NCI-H748 (cell line): ENCODE data around the gene TMEM132D.
A peak's percentile ranks its signal among the peaks of the same experiment; 100 is the strongest.

Source experiments
- DNase-seq: peaks from one replicate; lab custom pipeline; 2025; ENCODE audit not compliant: unreplicated experiment; lab: John Stamatoyannopoulos, UW

TMEM132D gene

GRCh38 chr12:129665414-129665813, 238.4 kb downstream of the TMEM132D start:
- DNase-seq = no peak

GRCh38 chr12:129662234-129662633, 241.6 kb downstream of the TMEM132D start:
- DNase-seq = no peak

GRCh38 chr12:129660946-129661345, 242.9 kb downstream of the TMEM132D start:
- DNase-seq = no peak

- DNase-seq = no peak
Measured at GRCh38 chr12:129659961-129660622, 243.7 kb downstream of the TMEM132D start.

GRCh38 chr12:129657179-129657578, 246.6 kb downstream of the TMEM132D start:
- peak; percentile 92 for DNase-seq

GRCh38 chr12:129651951-129652350, 251.9 kb downstream of the TMEM132D start:
- DNase-seq = no peak

GRCh38 chr12:129641926-129642325, 261.9 kb downstream of the TMEM132D start:
- DNase-seq = no peak

- DNase-seq = peak; percentile 37
Measured at GRCh38 chr12:129635021-129635685, 268.7 kb downstream of the TMEM132D start.

- DNase-seq = no peak
Measured at GRCh38 chr12:129631316-129631715, 272.5 kb downstream of the TMEM132D start.

- peak; percentile 34 for DNase-seq
Measured at GRCh38 chr12:129629901-129630300, 273.9 kb downstream of the TMEM132D start.

- no peak for DNase-seq
Measured at GRCh38 chr12:129622566-129622965, 281.3 kb downstream of the TMEM132D start.

- no peak for DNase-seq
Measured at GRCh38 chr12:129619271-129619670, 284.6 kb downstream of the TMEM132D start.

GRCh38 chr12:129617849-129618248, 286.0 kb downstream of the TMEM132D start:
- DNase-seq = no peak

- DNase-seq = no peak
Measured at GRCh38 chr12:129615001-129615400, 288.8 kb downstream of the TMEM132D start.

GRCh38 chr12:129614221-129614885, 289.5 kb downstream of the TMEM132D start:
- no peak for DNase-seq

- no peak for DNase-seq
Measured at GRCh38 chr12:129613314-129613713, 290.5 kb downstream of the TMEM132D start.

- DNase-seq = peak; percentile 59
Measured at GRCh38 chr12:129610601-129611120, 293.2 kb downstream of the TMEM132D start.

- DNase-seq = no peak
Measured at GRCh38 chr12:129607756-129608155, 296.1 kb downstream of the TMEM132D start.

GRCh38 chr12:129607301-129607700, 296.5 kb downstream of the TMEM132D start:
- peak; percentile 22 for DNase-seq

GRCh38 chr12:129606239-129606638, 297.6 kb downstream of the TMEM132D start:
- no peak for DNase-seq

- no peak for DNase-seq
Measured at GRCh38 chr12:129605666-129606065, 298.2 kb downstream of the TMEM132D start.

- DNase-seq = no peak
Measured at GRCh38 chr12:129604506-129604905, 299.3 kb downstream of the TMEM132D start.
